HG03097 (cell line): ENCODE results near the gene PRRT2.

ENCODE experiments used
- ATAC-seq: cut with Tn5 transposase; IDR thresholded peaks from one replicate; pipeline ENCODE4 v1.9.1; 2021; ENCODE audit not compliant: unreplicated experiment, low FRiP score

PRRT2 gene

DNA sequence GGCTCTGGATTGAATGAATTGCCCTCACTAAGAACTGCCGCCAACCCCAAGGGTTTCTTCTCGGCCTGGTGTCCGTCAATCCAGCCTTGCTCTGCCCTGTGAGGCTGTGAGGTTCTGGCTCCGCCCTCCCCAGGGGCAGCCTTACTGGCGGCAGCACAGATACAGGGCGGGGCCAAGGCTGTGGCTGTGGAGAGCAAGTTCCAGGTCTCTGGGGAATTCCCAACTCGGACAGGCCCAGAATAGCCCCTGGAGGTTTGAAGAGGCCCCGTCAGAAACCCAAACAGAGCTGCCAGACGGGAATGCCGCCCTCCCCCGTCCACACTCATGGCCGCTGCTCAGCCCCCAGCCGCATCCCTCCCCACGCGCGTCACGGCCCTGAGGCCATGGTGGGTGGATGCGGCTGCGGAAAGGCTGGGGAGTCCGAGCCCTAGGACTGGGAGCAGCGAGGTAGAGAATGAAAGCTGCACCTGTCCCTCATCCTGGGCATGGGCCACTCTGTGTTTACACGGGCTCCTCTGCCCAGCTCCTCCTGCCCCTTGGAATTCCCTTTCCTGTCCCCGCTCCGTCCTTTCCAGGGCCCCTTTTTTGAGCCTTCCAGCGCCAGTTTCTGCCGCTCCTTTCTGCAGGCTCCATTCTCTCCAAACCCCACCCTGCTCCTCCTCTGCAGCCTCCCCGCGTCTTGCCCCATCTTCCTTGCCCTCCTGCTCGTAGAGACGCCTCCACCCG, 660 bp upstream of the PRRT2 start:
- no peak for ATAC-seq

DNA sequence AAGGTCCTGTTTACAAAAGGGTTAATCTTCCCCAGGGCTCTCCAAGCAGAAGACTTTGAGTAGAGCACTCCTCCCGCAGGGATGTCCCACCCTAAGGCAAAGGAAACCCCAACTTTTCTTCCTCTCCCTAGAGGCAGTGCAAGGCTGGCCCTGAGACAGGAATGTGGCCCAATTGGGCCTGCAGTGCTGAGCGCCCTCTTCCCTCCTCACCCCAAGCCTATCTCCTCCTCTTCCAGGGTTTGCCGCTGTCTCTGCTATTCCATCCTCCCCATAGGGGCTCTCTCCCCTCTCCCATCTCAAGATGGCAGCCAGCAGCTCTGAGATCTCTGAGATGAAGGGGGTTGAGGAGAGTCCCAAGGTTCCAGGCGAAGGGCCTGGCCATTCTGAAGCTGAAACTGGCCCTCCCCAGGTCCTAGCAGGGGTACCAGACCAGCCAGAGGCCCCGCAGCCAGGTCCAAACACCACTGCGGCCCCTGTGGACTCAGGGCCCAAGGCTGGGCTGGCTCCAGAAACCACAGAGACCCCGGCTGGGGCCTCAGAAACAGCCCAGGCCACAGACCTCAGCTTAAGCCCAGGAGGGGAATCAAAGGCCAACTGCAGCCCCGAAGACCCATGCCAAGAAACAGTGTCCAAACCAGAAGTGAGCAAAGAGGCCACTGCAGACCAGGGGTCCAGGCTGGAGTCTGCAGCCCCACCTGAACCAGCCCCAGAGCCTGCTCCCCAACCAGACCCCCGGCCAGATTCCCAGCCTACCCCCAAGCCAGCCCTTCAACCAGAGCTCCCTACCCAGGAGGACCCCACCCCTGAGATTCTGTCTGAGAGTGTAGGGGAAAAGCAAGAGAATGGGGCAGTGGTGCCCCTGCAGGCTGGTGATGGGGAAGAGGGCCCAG, 1.0 kb downstream of the PRRT2 start:
- ATAC-seq = no peak

DNA sequence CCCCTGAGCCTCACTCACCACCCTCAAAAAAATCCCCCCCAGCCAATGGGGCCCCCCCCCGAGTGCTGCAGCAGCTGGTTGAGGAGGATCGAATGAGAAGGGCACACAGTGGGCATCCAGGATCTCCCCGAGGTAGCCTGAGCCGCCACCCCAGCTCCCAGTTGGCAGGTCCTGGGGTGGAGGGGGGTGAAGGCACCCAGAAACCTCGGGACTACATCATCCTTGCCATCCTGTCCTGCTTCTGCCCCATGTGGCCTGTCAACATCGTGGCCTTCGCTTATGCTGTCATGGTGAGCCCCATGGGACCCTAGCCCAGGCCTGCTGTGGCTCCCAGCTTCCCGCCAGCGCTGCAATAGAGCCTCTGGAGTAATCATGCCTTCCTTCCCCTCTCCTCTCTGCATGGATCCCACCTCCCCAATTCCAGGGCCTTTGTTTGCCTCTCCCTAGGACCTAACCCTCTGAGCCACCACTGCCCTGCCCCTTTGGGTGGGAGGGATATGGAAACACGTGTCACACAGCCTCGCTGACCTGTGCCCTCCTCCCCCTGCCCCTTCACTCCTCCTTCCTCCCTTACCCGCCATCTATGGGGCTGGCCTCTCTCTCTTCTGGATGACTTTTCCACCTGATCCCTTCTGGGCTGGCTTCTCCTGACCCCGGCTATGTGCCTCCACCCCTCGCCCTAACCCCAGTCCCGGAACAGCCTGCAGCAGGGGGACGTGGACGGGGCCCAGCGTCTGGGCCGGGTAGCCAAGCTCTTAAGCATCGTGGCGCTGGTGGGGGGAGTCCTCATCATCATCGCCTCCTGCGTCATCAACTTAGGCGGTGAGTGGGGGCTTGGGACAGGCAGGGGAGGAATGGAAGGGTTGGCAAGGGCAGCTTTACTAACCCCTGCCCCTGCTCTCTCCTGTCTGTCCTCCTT, 1.9 kb downstream of the PRRT2 start:
- no peak for ATAC-seq

DNA sequence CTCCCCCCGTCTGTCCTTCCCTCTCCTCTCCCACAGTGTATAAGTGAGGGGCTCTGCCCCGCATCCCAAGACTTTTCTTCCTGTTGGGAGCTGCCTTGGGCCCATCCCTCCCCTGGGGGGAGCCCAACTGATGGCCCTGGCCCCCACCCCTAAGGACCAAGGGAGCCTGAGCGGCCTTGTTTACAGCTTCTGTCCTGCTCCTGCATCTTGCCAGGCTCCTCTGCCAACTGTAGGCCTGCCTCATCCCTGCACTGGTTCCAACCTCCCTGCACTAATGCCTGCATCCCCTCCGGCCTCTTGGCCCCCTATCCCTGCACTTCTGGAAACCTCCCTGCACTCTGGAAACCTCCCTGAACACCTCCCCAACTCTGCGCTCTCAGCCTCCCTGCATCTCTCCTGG, 2.6 kb downstream of the PRRT2 start:
- no peak for ATAC-seq

DNA sequence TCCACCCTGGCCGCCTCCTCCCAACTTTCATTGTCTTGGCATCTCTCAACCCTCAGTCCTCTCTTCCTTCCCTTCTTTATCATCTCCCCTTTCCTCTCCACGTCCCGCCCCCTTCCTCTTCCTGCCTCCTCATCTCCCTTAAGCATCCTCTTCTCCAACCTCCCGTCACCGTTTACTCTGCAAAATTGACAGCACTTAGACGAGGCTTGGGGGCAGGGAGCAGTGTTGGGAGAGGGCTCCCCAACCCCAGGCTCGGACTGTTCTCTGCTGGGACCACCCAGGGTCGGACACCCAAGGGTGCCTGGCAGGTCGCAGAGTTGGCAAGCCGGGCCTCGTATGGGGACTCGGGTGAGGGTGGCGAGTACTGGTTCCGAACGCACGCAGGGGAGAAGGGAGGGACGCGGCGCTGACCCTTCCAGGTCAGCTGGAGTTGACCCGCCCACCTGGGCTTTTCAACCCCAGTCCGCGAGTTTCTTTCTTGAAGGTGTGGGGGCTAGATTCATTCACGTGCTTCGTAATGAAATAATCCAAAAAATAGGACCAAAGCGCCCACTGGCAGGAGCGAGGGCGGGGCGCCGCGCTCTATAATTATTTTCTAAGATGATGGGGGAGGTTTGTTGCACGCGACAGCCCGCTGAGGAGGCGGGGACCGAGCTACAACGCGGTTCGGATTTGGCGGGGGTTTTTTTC, 3.2 kb downstream of the PRRT2 start:
- ATAC-seq = no peak

DNA sequence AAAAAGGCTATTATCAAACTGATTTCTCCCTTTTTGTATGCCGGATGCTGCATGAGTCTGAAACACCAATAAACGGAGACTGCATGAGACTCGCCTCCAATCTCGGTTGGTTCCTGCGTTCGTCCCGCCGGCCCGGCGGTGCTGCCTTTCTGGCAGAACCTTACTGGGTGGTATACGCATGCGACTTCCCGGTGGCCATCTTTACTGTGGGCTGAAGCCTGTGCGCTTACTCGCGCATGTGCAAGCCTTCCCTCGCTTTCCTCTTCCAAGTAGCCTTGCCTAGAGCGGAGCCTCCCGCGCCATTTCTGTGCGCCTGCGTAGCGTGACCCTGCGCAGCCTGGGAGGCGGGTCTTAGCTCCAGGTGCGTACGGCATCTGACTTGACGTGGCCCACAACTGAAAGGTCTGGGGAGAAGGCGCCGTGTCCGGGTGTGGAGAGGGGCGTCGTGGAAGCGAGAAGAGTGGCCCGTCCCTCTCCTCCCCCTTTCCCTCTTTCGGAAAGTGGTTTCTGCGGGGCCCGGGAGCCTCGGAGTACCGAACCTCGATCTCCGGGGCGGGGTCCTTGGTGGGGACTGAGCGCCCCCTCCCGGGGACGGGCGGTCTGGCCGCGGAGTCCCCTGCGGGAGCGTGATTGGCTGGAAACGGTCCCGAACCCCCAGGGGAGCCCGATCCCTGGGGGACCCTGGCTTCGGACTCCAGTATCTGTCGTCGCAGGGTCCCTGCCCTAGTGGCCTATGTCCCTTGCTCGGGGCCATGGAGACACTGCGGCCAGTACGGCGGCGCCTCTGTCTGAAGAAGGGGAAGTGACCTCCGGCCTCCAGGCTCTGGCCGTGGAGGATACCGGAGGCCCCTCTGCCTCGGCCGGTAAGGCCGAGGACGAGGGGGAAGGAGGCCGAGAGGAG, 4.0 kb downstream of the PRRT2 start, which contains the start of gene PAGR1:
PAGR1 (plus strand) TSS at position 360 of the 901 bp plus-strand sequence; CDS start at position 734, 374 bp downstream.
- peak; percentile 57 for ATAC-seq

DNA sequence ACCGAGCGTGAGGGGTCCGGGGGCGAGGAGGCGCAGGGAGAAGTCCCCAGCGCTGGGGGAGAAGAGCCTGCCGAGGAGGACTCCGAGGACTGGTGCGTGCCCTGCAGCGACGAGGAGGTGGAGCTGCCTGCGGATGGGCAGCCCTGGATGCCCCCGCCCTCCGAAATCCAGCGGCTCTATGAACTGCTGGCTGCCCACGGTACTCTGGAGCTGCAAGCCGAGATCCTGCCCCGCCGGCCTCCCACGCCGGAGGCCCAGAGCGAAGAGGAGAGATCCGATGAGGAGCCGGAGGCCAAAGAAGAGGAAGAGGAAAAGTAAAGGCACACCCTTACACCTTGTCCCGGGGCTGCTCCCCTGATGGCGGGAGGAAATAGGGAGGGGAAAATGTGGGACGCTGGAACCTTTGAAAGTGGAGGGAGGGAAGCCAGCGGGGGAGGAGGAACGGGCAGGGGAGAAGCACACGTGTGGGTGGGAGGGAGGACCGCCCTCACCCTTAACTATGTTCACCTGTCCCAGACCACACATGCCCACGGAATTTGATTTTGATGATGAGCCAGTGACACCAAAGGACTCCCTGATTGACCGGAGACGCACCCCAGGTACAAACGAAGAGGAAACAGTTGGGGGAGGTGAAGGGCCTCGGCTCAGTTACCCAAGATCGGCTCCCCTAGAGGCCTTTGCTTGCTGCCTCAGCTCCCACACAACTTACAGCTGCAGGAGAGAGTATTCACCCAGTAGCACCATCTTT, 4.9 kb downstream of the PRRT2 start:
- peak; percentile 6 for ATAC-seq

DNA sequence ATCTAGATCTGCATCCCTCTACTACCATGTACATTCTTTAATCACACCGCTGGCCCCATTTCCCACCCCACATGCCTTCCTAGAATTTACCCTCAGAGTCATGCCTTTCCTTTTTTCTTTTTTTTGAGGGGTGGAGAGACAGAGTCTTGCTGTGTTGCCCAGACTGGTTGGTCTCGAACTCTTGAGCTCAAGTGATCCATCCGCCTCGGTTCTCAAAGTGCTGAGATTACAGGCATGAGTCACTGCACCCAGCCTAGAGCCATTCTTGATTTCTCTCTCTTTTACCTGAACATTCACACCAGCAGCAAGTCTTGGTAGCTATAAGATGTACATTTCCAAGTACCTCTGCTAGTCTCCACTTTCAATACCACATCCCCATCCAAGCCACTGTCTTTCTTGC, 6.1 kb downstream of the PRRT2 start:
- no peak for ATAC-seq

DNA sequence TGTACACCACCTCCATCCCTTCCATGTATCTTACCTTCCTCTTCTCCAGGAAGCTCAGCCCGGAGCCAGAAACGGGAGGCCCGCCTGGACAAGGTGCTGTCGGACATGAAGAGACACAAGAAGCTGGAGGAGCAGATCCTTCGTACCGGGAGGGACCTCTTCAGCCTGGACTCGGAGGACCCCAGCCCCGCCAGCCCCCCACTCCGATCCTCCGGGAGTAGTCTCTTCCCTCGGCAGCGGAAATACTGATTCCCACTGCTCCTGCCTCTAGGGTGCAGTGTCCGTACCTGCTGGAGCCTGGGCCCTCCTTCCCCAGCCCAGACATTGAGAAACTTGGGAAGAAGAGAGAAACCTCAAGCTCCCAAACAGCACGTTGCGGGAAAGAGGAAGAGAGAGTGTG, 7.5 kb downstream of the PRRT2 start:
- ATAC-seq = no peak

DNA sequence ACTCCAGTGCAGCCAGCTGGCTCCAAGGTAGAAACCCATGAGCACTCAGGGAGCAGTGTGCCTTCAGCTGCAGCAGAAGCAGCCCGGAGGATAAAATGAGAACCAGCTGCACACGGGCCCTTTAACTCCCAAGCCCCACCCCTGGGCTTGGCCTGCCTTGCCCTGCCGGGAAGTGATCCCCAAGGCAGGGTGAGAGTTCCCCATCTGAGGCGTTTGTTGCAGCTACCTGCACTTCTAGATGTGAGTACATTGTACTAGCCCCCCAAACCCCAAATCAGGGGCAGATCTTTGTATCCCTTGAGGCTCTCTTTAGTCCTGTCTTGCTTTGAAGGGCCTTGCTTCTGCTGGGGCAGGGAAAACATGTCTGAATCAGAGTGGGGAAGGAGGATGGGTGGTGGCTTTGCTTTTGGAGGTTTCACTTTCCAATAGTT, 8.3 kb downstream of the PRRT2 start, which contains the start of gene MVP:
MVP (plus strand) TSS at position 192 of the 431 bp plus-strand sequence. CDS start 10,088 bp downstream, outside the sequence.
- no peak for ATAC-seq

DNA sequence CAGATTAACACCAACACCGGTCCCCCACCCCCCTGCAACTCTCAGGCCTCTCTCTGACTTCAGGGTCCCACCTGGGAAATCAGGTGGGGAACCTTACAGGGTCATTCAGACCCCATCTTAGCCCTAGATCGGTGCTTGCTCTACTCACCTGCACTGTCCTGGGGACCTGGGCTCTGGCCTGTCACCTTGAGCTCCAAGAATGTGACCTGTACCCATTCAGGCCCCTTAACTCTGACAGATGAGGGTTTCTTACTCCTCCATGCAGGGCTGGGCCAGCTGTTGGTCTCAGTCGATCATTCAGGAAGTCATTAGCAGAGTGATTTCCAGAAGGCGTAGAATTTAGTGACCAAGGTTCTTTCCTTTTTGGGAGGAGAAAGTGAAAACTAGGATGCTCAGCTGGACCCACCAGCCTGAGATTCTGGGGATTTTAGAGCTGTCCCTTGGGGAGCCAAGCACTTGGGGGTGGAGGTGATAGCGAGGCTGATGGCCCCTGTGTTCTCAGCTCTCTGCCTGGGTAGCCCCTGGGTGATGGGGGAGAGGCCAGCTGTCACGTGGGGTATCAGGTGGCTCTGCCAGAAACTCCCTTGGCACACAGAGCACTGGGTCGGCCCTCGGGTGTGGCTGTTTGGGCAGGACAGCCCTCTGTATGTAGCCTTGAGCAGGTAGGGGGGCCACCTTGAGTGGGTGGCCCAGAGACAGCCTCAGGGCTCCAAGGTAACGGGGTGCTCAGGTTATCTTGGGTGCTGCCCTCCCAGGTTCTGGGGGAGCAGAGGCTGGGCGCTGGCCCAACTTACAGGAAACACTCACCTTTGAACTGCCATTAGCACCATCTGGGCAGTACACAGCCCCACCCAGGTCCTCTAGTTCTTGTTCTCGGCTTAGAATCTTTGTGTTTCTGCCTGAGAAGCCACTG, 9.0 kb downstream of the PRRT2 start:
- ATAC-seq = peak; percentile 33

DNA sequence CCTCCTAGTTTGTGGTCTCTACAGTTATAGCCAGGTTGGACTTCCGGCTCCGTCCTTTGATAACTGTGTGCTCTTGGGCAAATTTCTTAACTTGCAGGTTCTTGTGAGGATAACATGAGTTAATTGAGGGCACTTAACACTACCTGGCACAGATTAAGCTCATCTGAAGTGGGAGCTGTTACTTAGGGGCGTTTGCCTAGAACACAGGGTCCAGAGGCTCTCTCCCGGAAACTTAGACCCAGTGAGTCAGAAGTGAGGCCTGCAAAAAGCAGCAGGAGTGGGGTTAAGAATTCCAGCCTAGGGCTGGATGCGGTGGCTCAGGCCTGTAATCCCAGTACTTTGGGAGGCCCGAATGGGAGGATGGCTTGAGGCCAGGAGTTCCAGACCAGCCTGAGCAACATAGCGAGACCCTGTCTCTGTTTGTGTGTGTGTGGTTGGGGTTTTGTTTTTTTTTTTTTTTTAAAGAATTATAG, 9.7 kb downstream of the PRRT2 start:
- ATAC-seq = no peak

DNA sequence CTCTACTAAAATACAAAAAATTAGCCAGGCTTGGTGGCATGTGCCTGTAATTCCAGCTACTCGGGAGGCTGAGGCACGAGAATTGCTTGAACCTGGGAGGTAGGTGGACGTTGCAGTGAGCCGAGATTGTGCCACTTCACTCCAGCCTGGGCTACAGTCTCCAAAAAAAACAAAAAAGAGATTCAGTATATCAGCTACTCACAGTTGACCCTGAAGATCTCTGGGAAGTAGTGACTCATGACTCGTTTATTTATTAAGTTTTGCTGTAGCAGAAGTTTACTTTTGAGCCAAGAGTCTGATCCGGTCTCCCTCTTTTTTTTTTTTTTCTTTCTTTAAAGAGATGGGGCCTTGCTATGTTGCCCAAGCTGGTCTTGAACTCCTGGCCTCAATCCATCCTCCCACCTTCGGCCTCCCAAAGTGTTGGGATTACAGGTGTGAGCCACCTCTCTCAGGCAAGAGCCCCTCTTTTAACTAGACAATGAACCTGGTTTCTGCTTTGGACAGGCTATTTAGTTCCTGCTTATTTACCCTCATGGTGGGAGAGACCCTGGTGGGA, 12.7 kb downstream of the PRRT2 start:
- no peak for ATAC-seq

DNA sequence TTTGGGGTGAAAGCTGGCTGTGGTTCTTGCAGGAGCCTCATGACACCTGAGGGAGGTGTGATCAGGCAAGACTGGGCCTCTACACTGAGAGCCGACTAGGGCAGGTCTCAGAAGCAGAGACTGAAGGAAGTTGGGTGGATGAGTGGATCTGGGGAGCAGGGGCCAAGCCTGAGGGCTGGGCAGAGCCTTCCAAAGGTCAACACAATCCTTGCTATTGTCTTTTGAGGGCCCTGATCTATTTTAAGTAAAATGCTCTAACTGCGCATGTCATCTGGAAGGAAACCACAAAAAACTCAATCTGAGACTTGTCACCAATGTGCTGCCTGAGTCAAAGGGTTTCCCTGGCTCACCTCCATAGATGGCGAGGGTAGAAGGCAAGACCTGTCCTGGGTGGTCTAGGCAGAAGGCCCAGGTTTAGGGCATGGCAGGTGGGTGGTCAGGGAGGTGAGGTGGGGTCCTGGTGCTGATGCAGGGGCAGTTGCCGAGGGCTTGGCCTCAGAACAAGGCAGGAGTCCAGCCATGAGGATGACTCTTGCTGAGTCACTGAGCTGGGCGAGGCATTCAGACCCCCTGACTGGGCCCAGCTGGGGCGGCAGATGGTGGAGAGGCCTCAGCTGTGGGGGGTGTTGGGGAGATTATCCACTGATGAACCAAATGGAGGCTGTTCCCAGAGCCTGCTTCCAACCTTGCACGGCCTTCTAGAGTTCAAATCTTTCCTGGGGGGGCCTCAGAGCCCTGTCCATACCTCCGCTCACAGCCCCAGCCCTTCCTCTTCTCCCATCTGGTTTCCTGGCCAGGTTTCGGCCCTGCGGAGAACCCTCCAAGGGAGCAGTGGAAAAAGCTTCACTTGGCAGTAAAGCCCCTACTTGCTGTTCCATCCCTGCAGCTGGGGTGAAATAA, 13.4 kb downstream of the PRRT2 start:
- ATAC-seq = no peak

DNA sequence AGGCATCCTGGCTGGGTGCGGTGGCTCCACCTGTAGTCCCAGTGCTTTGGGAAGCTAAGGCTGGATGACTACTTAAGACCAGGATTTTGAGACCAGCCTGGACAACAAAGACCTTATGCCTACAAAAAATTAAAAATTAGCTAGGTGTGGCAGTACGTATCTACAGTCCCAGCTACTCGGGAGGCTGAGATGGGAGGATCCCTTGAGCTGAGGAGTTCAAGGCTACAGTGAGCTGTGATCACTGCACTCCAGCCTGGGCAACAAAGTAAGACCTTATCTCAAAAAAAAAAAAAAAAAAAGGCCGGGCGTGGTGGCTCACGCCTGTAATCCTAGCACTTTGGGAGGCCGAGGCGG, 14.3 kb downstream of the PRRT2 start:
- ATAC-seq = no peak

DNA sequence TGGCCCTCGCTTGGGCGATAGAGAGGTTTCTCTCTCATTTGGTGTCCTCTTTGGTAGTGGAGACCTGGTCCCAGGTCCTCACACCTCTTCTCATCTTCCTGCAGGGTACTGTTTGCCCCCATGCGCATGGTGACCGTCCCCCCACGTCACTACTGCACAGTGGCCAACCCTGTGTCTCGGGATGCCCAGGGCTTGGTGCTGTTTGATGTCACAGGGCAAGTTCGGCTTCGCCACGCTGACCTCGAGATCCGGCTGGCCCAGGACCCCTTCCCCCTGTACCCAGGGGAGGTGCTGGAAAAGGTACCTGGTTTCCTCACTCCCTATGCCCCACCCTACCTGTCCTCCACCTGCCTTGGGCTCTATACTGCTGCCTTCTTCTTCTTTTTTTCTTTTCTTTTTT, 18.8 kb downstream of the PRRT2 start:
- ATAC-seq = no peak
